PC-3 (cell line): ENCODE data around the gene CACHD1. TPM values are rescaled to one million over a fixed set of nuclear protein-coding genes. Genes with fewer than 3 reads are reported as not detected.

Experiments
- ATAC-seq: fragments of 200-7000 bp; cut with Tn5 transposase; 2 replicates; pipeline ENCODE4 v1.9.1; 2020; ENCODE audit warnings: mild to moderate bottlenecking, moderate library complexity
- BruUV-seq: library from RNA; stranded (reverse); fragments of 400-500 nt; replicated peaks from 2 replicates; lab custom pipeline; 2021; lab: Mats Ljungman, UMichigan
- CTCF ChIA-PET: fragments of 300-600 bp; sonication (Branson Sonifier 250); formaldehyde crosslinking; loops from one replicate; lab custom pipeline; 2022; ENCODE audit warnings: antibody characterized with exemption; lab: Charles Lee
- POLR2A ChIA-PET: fragments of 300-600 bp; sonication (Branson Sonifier 250); formaldehyde crosslinking; loops from one replicate; lab custom pipeline; 2022; ENCODE audit warnings: antibody characterized with exemption; ENCODE audit not compliant: unreplicated experiment; lab: Charles Lee
- DNase-seq: peaks from one replicate; pipeline ENCODE4 v3.0.0-alpha.2; 2015
- H2AFZ ChIP-seq: fragments of 300-600 bp; sonication (generic); 2 replicates; pipeline ENCODE4 v1.6.0; 2016; ENCODE audit warnings: antibody characterized with exemption, low read length
- H3F3A ChIP-seq: fragments of 300-600 bp; sonication (generic); one replicate; pipeline ENCODE4 v1.6.0; 2017; ENCODE audit warnings: antibody characterized with exemption, low read length, control low read depth, mild to moderate bottlenecking; ENCODE audit not compliant: unreplicated experiment
- H3K27ac ChIP-seq: fragments of 300-600 bp; sonication (generic); 2 replicates; pipeline ENCODE4 v1.5.1; 2016; ENCODE audit warnings: mild to moderate bottlenecking, low read length
- H3K27me3 ChIP-seq: fragments of 300-600 bp; sonication (generic); 2 replicates; pipeline ENCODE4 v1.6.1; 2016; ENCODE audit warnings: low read length, mixed read lengths
- H3K36me3 ChIP-seq: fragments of 300-600 bp; sonication (generic); 2 replicates; pipeline ENCODE4 v1.6.1; 2016; ENCODE audit warnings: low read depth, mixed run types, low read length, mixed read lengths
- H3K4me1 ChIP-seq: fragments of 300-600 bp; sonication (generic); 2 replicates; pipeline ENCODE4 v1.5.1; 2016; ENCODE audit warnings: low read length; ENCODE audit not compliant: insufficient read depth
- H3K4me2 ChIP-seq: fragments of 300-600 bp; sonication (generic); 2 replicates; pipeline ENCODE4 v1.6.0; 2016; ENCODE audit warnings: low read length
- H3K4me3 ChIP-seq: fragments of 300-600 bp; sonication (generic); 2 replicates; pipeline ENCODE4 v1.5.1; 2016; ENCODE audit warnings: mild to moderate bottlenecking, low read length, mixed read lengths
- H3K79me2 ChIP-seq: fragments of 300-600 bp; sonication (generic); 2 replicates; pipeline ENCODE4 v1.6.1; 2017; ENCODE audit warnings: low read length, mixed read lengths
- H3K9ac ChIP-seq: fragments of 300-600 bp; sonication (generic); 2 replicates; pipeline ENCODE4 v1.6.0; 2016; ENCODE audit warnings: mild to moderate bottlenecking, low read length
- H3K9me2 ChIP-seq: fragments of 300-600 bp; sonication (generic); replicated peaks from 2 replicates; pipeline ENCODE4 v1.6.1; 2016; ENCODE audit warnings: mixed run types, low read length, mixed read lengths
- H3K9me3 ChIP-seq: fragments of 300-600 bp; sonication (generic); 2 replicates; pipeline ENCODE4 v1.6.1; 2016; ENCODE audit warnings: low read length, mixed read lengths
- H4K20me1 ChIP-seq: fragments of 300-600 bp; sonication (generic); 2 replicates; pipeline ENCODE4 v1.6.1; 2016; ENCODE audit warnings: low read length, mixed read lengths
- EZH2 ChIP-seq: fragments of 300-600 bp; sonication (generic); IDR thresholded peaks from one replicate; pipeline ENCODE4 v1.6.1; 2017; ENCODE audit warnings: antibody characterized with exemption, mild to moderate bottlenecking, low read length; ENCODE audit not compliant: unreplicated experiment
- EZH2phosphoT487 ChIP-seq: fragments of 300-600 bp; sonication (generic); IDR thresholded peaks from 2 replicates; pipeline ENCODE4 v1.6.1; 2018; ENCODE audit warnings: mild to moderate bottlenecking, antibody characterized with exemption, low read length, borderline replicate concordance
- intact Hi-C: fragments of 100-400 bp; cut with micrococcal nuclease; formaldehyde crosslinking; loops from 2 replicates; pipeline ENCODE4 v1.9.0; 2023
- total RNA-seq: library from RNA; depleted of rRNA; stranded (reverse); fragments of >200 nt; gene quantifications from 2 replicates; pipeline ENCODE4 v1.2.3, GENCODE V29; 2014
- TF ChIP-seq, protein P1 (sequence below): fragments of 300-600 bp; sonication (generic); conservative IDR thresholded peaks from 2 replicates; pipeline ENCODE4 v1.5.1; 2017; ENCODE audit warnings: antibody characterized with exemption, low read depth, mild to moderate bottlenecking, low read length

CACHD1 gene
- total RNA-seq, 1 experiment from 2014 or later, result 6.6 TPM

DNA sequence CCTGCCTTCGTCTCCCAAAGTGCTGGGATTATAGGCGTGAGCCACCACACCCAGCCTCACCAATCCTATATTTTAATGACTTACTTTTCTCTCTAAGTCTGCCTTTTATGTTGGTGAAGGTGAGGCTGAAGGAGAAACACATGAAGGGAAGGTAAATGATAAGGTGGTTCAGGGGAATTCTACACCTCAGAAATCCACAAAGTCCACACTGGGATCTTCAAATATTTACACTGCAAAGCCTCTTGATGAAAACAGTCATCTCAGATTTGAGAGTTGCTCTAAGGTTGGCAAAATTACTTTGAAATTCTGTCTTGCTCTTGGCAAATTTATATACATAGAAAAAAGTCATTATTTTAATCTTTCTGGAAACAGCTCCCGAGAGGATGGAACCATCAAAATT is 42.0 kb upstream of the CACHD1 start:
- H3K4me2 ChIP-seq, result no peak overlapping the region
- no peak for DNase-seq
- POLR2A ChIA-PET, result no interaction called here
- TF ChIP-seq EZH2 (no peak), EZH2phosphoT487 (no peak)
- TF ChIP-seq, protein P1, sequence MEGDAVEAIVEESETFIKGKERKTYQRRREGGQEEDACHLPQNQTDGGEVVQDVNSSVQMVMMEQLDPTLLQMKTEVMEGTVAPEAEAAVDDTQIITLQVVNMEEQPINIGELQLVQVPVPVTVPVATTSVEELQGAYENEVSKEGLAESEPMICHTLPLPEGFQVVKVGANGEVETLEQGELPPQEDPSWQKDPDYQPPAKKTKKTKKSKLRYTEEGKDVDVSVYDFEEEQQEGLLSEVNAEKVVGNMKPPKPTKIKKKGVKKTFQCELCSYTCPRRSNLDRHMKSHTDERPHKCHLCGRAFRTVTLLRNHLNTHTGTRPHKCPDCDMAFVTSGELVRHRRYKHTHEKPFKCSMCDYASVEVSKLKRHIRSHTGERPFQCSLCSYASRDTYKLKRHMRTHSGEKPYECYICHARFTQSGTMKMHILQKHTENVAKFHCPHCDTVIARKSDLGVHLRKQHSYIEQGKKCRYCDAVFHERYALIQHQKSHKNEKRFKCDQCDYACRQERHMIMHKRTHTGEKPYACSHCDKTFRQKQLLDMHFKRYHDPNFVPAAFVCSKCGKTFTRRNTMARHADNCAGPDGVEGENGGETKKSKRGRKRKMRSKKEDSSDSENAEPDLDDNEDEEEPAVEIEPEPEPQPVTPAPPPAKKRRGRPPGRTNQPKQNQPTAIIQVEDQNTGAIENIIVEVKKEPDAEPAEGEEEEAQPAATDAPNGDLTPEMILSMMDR, result no peak
- H3F3A ChIP-seq, result no peaks in the 10 kb centered on the region
- H2AFZ ChIP-seq, result no peak overlapping the region
- H3K9me2 ChIP-seq, result no peaks in the 10 kb centered on the region
- H3K79me2 ChIP-seq, result no peaks in the 10 kb centered on the region
- intact Hi-C loops, result no loop called here
- CTCF ChIA-PET, result interaction anchor here (0.7 kb wide), 1 partner anchor 31 kb away, joined by 4 read pairs; no protein-coding TSS in a partner anchor
- no peak overlapping the region for H3K9ac ChIP-seq
- H3K9me3 ChIP-seq, result no peaks in the 10 kb centered on the region
- H3K27ac ChIP-seq, result no peak overlapping the region
- no peaks in the 10 kb centered on the region for H3K36me3 ChIP-seq
- no peak for ATAC-seq
- no peak overlapping the region for H3K4me3 ChIP-seq
- no peaks in the 10 kb centered on the region for H4K20me1 ChIP-seq
- H3K4me1 ChIP-seq, result no peaks in the 10 kb centered on the region
- H3K27me3 ChIP-seq, result no peaks in the 10 kb centered on the region; the same call in 1 of the 2 replicates
- no TSS peak for BruUV-seq

DNA sequence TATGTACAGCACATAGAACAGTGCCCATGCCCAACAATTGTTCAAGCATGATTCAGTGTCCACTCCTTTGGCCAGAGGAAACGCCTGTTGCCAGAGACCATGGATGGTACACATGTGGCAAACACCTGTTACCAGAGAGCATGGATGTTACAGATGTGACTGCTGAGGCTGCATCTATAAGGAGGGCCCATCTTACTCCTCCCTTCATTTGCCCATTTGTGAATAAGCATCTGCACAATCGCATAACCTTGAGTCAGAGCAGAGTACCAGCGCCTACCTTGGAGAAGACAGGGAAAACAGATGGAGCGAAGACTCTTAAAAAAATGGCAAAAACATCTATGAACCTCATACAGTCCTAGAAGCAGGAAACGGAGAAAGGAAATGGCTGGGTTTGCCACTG is 36.6 kb upstream of the CACHD1 start:
- CTCF ChIA-PET, result no interaction called here

DNA sequence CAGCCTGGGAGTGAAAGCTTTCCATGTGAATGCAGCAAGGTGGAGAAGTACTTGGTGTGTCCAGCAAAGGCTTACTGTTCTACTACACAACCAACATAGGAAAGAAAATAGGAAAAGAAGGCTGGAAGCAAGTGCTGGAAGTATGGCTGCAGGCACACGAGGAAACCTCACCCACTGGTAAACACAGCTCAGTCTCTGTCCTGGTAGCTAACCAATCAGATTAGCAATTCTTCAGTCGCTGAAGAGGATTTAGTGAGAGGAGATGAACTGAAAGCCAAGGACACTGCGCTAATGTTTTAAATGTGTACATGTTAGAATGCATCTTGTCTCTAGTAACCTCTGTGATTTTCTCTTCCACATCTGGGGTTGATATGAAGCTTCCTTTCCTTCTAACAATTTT is 36.2 kb upstream of the CACHD1 start:
- Histone ChIP-seq H3K4me2 (no peak overlapping the region), H3K9me3 (no peaks in the 10 kb centered on the region), H3K36me3 (no peaks in the 10 kb centered on the region), H3K79me2 (no peaks in the 10 kb centered on the region), H3K9me2 (no peaks in the 10 kb centered on the region), H3K4me3 (no peak overlapping the region), H3K27ac (no peak overlapping the region), H2AFZ (no peak overlapping the region), H3K4me1 (no peaks in the 10 kb centered on the region), H3K27me3 (no peaks in the 10 kb centered on the region; the same call in 1 of the 2 replicates), H3K9ac (no peak overlapping the region), H4K20me1 (no peaks in the 10 kb centered on the region), H3F3A (no peaks in the 10 kb centered on the region)
- ChIA-PET CTCF (no interaction called here), POLR2A (no interaction called here)
- TF ChIP-seq, protein P1, result no peak
- TF ChIP-seq EZH2phosphoT487 (no peak), EZH2 (no peak)
- BruUV-seq, result no TSS peak
- no peak for ATAC-seq
- no peak for DNase-seq
- intact Hi-C loops, result no loop called here

More for the DNA sequence above, 36.6 kb upstream of the CACHD1 start:
- H3K27me3 ChIP-seq, result no peaks in the 10 kb centered on the region; the same call in 1 of the 2 replicates
- H3K4me2 ChIP-seq, result no peak overlapping the region
- H4K20me1 ChIP-seq, result no peaks in the 10 kb centered on the region
- no TSS peak for BruUV-seq
- no peak for TF ChIP-seq EZH2
- TF ChIP-seq, protein P1, result no peak
- no peak for TF ChIP-seq EZH2phosphoT487
- no peak for DNase-seq
- H3K9me3 ChIP-seq, result no peaks in the 10 kb centered on the region
- intact Hi-C loops, result no loop called here
- H3K79me2 ChIP-seq, result no peaks in the 10 kb centered on the region
- H3F3A ChIP-seq, result no peaks in the 10 kb centered on the region
- no peak overlapping the region for H3K9ac ChIP-seq
- POLR2A ChIA-PET, result no interaction called here
- H3K4me1 ChIP-seq, result no peaks in the 10 kb centered on the region
- no peak overlapping the region for H3K4me3 ChIP-seq
- no peak overlapping the region for H2AFZ ChIP-seq
- no peak for ATAC-seq
- no peaks in the 10 kb centered on the region for H3K36me3 ChIP-seq
- H3K27ac ChIP-seq, result no peak overlapping the region
- H3K9me2 ChIP-seq, result no peaks in the 10 kb centered on the region
